Activated CD8-positive, alpha-beta memory T cell treated with anti-CD3 and anti-CD28 coated beads, Interleukin-2, amount 10 ng/mL, durations not matched to agents 7 days and 5 days (primary cell): ENCODE measurements around the gene ABI3. TPM values are rescaled to one million over a fixed set of nuclear protein-coding genes. Genes with fewer than 3 reads are reported as not detected.

Experiments used
- ATAC-seq: fragments of 150-1000 bp; cut with Tn5 transposase; one replicate; pipeline ENCODE4 v1.10.0; 2021; ENCODE audit warnings: moderate library complexity
- CTCF ChIA-PET: fragments of 350-600 bp; sonication (Branson Sonifier 250); formaldehyde crosslinking; loops from one replicate; lab custom pipeline; 2021; ENCODE audit warnings: antibody characterized with exemption; lab: Charles Lee
- DNase-seq: peaks from one replicate; pipeline ENCODE4 v3.0.0-alpha.2; 2020
- H3K27ac Mint-ChIP-seq: one replicate; pipeline ENCODE4 v1.8.0; 2021; ENCODE audit warnings: mild to moderate bottlenecking, mixed read lengths
- H3K27me3 Mint-ChIP-seq: one replicate; pipeline ENCODE4 v1.8.0; 2021; ENCODE audit warnings: mixed read lengths
- H3K36me3 Mint-ChIP-seq: one replicate; pipeline ENCODE4 v1.8.0; 2021; ENCODE audit warnings: mild to moderate bottlenecking, mixed read lengths
- H3K4me1 Mint-ChIP-seq: one replicate; pipeline ENCODE4 v1.8.0; 2021; ENCODE audit warnings: mixed read lengths
- H3K4me3 Mint-ChIP-seq: one replicate; pipeline ENCODE4 v1.8.0; 2021; ENCODE audit warnings: mild to moderate bottlenecking, moderate library complexity, mixed read lengths
- H3K9me3 Mint-ChIP-seq: one replicate; pipeline ENCODE4 v1.8.0; 2022; ENCODE audit warnings: low read depth, mixed read lengths
- total RNA-seq, 2 experiments: library from RNA; stranded (reverse); gene quantifications; one replicate each; pipeline ENCODE4 v1.2.3, GENCODE V29; 2021

Gene ABI3
- total RNA-seq, 2 experiments from 2014 or later, result 116 to 121 TPM

- DNase-seq (no peak), ATAC-seq (no peak)
- Mint-ChIP-seq H3K4me1 (peaks cover 9% of the 10 kb centered on the region), H3K9me3 (no peaks in the 10 kb centered on the region), H3K36me3 (peaks cover 29% of the 10 kb centered on the region), H3K4me3 (no peak overlapping the region), H3K27me3 (no peaks in the 10 kb centered on the region), H3K27ac (no peak overlapping the region)
- CTCF ChIA-PET, result interaction anchor here (13.9 kb wide), 1 partner anchor 27 kb away, joined by 132 read pairs; the partner anchor contains the start of gene PHOSPHO1
These were observed 9.0 kb upstream of the ABI3 start for GRCh38 chr17:49201481-49201927.

- Mint-ChIP-seq H3K27ac (no peak overlapping the region), H3K36me3 (peaks cover 39% of the 10 kb centered on the region), H3K27me3 (no peaks in the 10 kb centered on the region), H3K9me3 (no peaks in the 10 kb centered on the region), H3K4me3 (no peak overlapping the region), H3K4me1 (peaks cover 14% of the 10 kb centered on the region)
- ATAC-seq, result no peak
- CTCF ChIA-PET, result interaction anchor here (1.2 to 1.5 kb wide), 2 partner anchors 12 to 20 kb away, joined by 3 to 5 read pairs; no protein-coding TSS in a partner anchor
- DNase-seq, result no peak
These were observed 6.7 kb upstream of the ABI3 start for GRCh38 chr17:49203796-49204195.

- Mint-ChIP-seq H3K27ac (no peak overlapping the region), H3K9me3 (no peaks in the 10 kb centered on the region), H3K36me3 (peaks cover 39% of the 10 kb centered on the region), H3K4me3 (no peak overlapping the region), H3K4me1 (peaks cover 21% of the 10 kb centered on the region), H3K27me3 (no peaks in the 10 kb centered on the region)
- CTCF ChIA-PET, result interaction anchor here (0.5 to 1.5 kb wide), 3 partner anchors 11 to 51 kb away, joined by 3 to 5 read pairs (median 3); no protein-coding TSS in a partner anchor
- DNase-seq (no peak), ATAC-seq (no peak)
These were observed 6.0 kb upstream of the ABI3 start for GRCh38 chr17:49204516-49204915.

- DNase-seq (peak; percentile 65), ATAC-seq (peak; percentile 35)
- Mint-ChIP-seq H3K4me1 (peaks cover 45% of the 10 kb centered on the region), H3K27ac (peak overlapping the region; percentile 85), H3K4me3 (peak overlapping the region; percentile 98), H3K27me3 (no peaks in the 10 kb centered on the region), H3K9me3 (no peaks in the 10 kb centered on the region), H3K36me3 (peaks cover 54% of the 10 kb centered on the region)
- CTCF ChIA-PET, result interaction anchor here (1.2 to 5.6 kb wide), 10 partner anchors 10 to 347 kb away, joined by 4 to 46 read pairs (median 14); no protein-coding TSS in a partner anchor
These were observed 1.4 kb upstream of the ABI3 start for GRCh38 chr17:49209061-49209571.

GRCh38 chr17:49213399-49213798 lies 2.9 kb downstream of the ABI3 start:
- ATAC-seq, result no peak
- Mint-ChIP-seq H3K27me3 (no peaks in the 10 kb centered on the region), H3K9me3 (no peaks in the 10 kb centered on the region), H3K36me3 (peaks cover 58% of the 10 kb centered on the region), H3K4me1 (peaks cover 72% of the 10 kb centered on the region), H3K27ac (peak overlapping the region; percentile 87), H3K4me3 (peak overlapping the region; percentile 98)
- CTCF ChIA-PET, result interaction anchor here (0.8 to 5.6 kb wide), 8 partner anchors 7 to 33 kb away, joined by 3 to 46 read pairs (median 9); no protein-coding TSS in a partner anchor
- no peak for DNase-seq

GRCh38 chr17:49213847-49214246 lies 3.3 kb downstream of the ABI3 start:
- H3K9me3 Mint-ChIP-seq, result no peaks in the 10 kb centered on the region
- H3K27me3 Mint-ChIP-seq, result no peaks in the 10 kb centered on the region
- peaks cover 72% of the 10 kb centered on the region for H3K4me1 Mint-ChIP-seq
- no peak for DNase-seq
- CTCF ChIA-PET, result interaction anchor here (0.9 to 5.1 kb wide), 7 partner anchors 10 to 34 kb away, joined by 3 to 32 read pairs (median 4); no protein-coding TSS in a partner anchor
- H3K36me3 Mint-ChIP-seq, result peaks cover 61% of the 10 kb centered on the region
- peak overlapping the region; percentile 87 for H3K27ac Mint-ChIP-seq
- H3K4me3 Mint-ChIP-seq, result peak overlapping the region; percentile 98
- ATAC-seq, result no peak

GRCh38 chr17:49214676-49215360 lies 4.3 kb downstream of the ABI3 start:
- H3K36me3 Mint-ChIP-seq, result peaks cover 68% of the 10 kb centered on the region
- CTCF ChIA-PET, result interaction anchor here (0.9 to 5.1 kb wide), 7 partner anchors 9 to 34 kb away, joined by 3 to 32 read pairs (median 4); no protein-coding TSS in a partner anchor

GRCh38 chr17:49216482-49216881 lies 6.0 kb downstream of the ABI3 start:
- peaks cover 65% of the 10 kb centered on the region for H3K36me3 Mint-ChIP-seq
- DNase-seq, result no peak
- peaks cover 76% of the 10 kb centered on the region for H3K4me1 Mint-ChIP-seq
- no peaks in the 10 kb centered on the region for H3K27me3 Mint-ChIP-seq
- no peaks in the 10 kb centered on the region for H3K9me3 Mint-ChIP-seq
- CTCF ChIA-PET, result interaction anchor here (0.7 to 3.3 kb wide), 4 partner anchors 10 to 36 kb away, joined by 3 to 32 read pairs (median 10); no protein-coding TSS in a partner anchor
- peak overlapping the region; percentile 98 for H3K4me3 Mint-ChIP-seq
- peak overlapping the region; percentile 89 for H3K27ac Mint-ChIP-seq
- ATAC-seq, result no peak

More at GRCh38 chr17:49214676-49215360, 4.3 kb downstream of the ABI3 start:
- H3K9me3 Mint-ChIP-seq, result no peaks in the 10 kb centered on the region
- H3K4me1 Mint-ChIP-seq, result peaks cover 71% of the 10 kb centered on the region
- no peak for DNase-seq
- no peaks in the 10 kb centered on the region for H3K27me3 Mint-ChIP-seq
- peak overlapping the region; percentile 87 for H3K27ac Mint-ChIP-seq
- H3K4me3 Mint-ChIP-seq, result peak overlapping the region; percentile 98
- ATAC-seq, result no peak

GRCh38 chr17:49216953-49217650 lies 6.6 kb downstream of the ABI3 start:
- no peaks in the 10 kb centered on the region for H3K9me3 Mint-ChIP-seq
- no peaks in the 10 kb centered on the region for H3K27me3 Mint-ChIP-seq
- no peak for ATAC-seq
- CTCF ChIA-PET, result interaction anchor here (0.7 to 3.3 kb wide), 6 partner anchors 9 to 36 kb away, joined by 3 to 32 read pairs (median 8); no protein-coding TSS in a partner anchor
- H3K27ac Mint-ChIP-seq, result peak overlapping the region; percentile 98
- peak overlapping the region; percentile 98 for H3K4me3 Mint-ChIP-seq
- peaks cover 69% of the 10 kb centered on the region for H3K36me3 Mint-ChIP-seq
- H3K4me1 Mint-ChIP-seq, result peaks cover 80% of the 10 kb centered on the region
- DNase-seq, result no peak

- ATAC-seq (peak; percentile 61), DNase-seq (peak; percentile 93)
- Mint-ChIP-seq H3K4me3 (peak overlapping the region; percentile 65), H3K4me1 (peaks cover 80% of the 10 kb centered on the region), H3K9me3 (no peaks in the 10 kb centered on the region), H3K27me3 (no peaks in the 10 kb centered on the region), H3K27ac (peak overlapping the region; percentile 98), H3K36me3 (peaks cover 67% of the 10 kb centered on the region)
- CTCF ChIA-PET, result interaction anchor here (1.4 to 5.8 kb wide), 8 partner anchors 7 to 43 kb away, joined by 3 to 46 read pairs (median 7); partner anchors contain the start of genes ABI3 and GNGT2
These were observed 7.3 kb downstream of the ABI3 start for GRCh38 chr17:49217651-49218413.

GRCh38 chr17:49218941-49219913 lies 8.7 kb downstream of the ABI3 start:
- ATAC-seq (peak; percentile 62), DNase-seq (peak; percentile 92)
- Mint-ChIP-seq H3K27me3 (no peaks in the 10 kb centered on the region), H3K4me1 (peaks cover 81% of the 10 kb centered on the region), H3K9me3 (no peaks in the 10 kb centered on the region), H3K4me3 (peak overlapping the region; percentile 65), H3K36me3 (peaks cover 60% of the 10 kb centered on the region), H3K27ac (peak overlapping the region; percentile 98)
- CTCF ChIA-PET, result interaction anchor here (0.9 to 5.8 kb wide), 11 partner anchors 8 to 189 kb away, joined by 3 to 46 read pairs (median 6); partner anchors contain the start of genes ABI3 and GNGT2
